Pancreas (tissue), 10 donors: ENCODE measurements around the gene SIX1. TPM values are rescaled to one million over a fixed set of nuclear protein-coding genes. Genes with fewer than 3 reads are reported as not detected.

ENCODE experiments used
- ATAC-seq, 4 donors: fragments of 200-7000 bp; cut with Tn5 transposase; one replicate each; pipeline versions ENCODE4 v1.8.0 to v1.9.1; 2020; ENCODE audit warnings: mild to moderate bottlenecking in 4 of 4, moderate library complexity in 4 of 4
- DNase-seq, 6 donors: peaks; one replicate each; pipeline ENCODE4 v3.0.0-alpha.2; 2020
- FAIRE-seq: peaks from 2 replicates; lab custom pipeline; 2012; peaks lifted over from hg19 to GRCh38; lab: Jason Lieb, UNC
- H3K27ac ChIP-seq, 4 donors: fragments of 200-600 bp; sonication (generic); 1 replicate in 3 of 4; 2 replicates in 1 of 4; pipeline versions ENCODE4 v1.5.0 to v1.8.0; 2020
- H3K27me3 ChIP-seq, 4 donors: fragments of 200-600 bp; one replicate each; pipeline ENCODE4 v1.8.0; 2021
- H3K36me3 ChIP-seq, 3 donors: fragments of 200-600 bp; sonication (generic) in 1 of 3; one replicate each; pipeline versions ENCODE4 v1.5.0 to v1.8.0; 2020 to 2021
- H3K4me1 ChIP-seq, 3 donors: fragments of 200-600 bp; one replicate each; pipeline ENCODE4 v1.8.0; 2021
- H3K4me3 ChIP-seq, 4 donors: fragments of 200-600 bp; sonication (generic) in 2 of 4; one replicate each; pipeline versions ENCODE4 v1.5.0 to v1.8.0; 2020 to 2021
- H3K9me3 ChIP-seq, 4 donors: fragments of 200-600 bp; one replicate each; pipeline ENCODE4 v1.8.0; 2021
- WGBS, 2 donors: extraction: QIAGEN DNeasy Blood & Tissue Kit; methylation state at CpG; one replicate each; pipeline ENCODE4 v1.1.7; 2013; 5-methylcytosine and 5-hydroxymethylcytosine counted together
- intact Hi-C, 3 donors: fragments of 100-400 bp; cut with DNase I; formaldehyde crosslinking; loops; one replicate each; pipeline versions ENCODE4 v1.11.1 to v1.14.2; 2022
- polyA plus RNA-seq, 2 donors: library from polyadenylated mRNA; stranded (reverse); fragments of 200-250 nt; gene quantifications; one replicate each; pipeline ENCODE4 v1.2.3, GENCODE V29; 2013
- total RNA-seq, 6 donors: library from RNA; stranded (reverse); fragmentation: NEBNext Ultra II Directional in 4 of 6; extraction: Animal tissue kit (Norgen Biotek cat#: 25700) in 4 of 6; gene quantifications; one replicate each; pipeline versions ENCODE4 v1.2.1 to v1.2.4, GENCODE V29; 2021 to 2023
- TF ChIP-seq, protein P1 (sequence below), 4 donors: fragments of 200-600 bp; sonication (generic) in 3 of 4; IDR thresholded peaks; one replicate each; pipeline versions ENCODE4 v1.5.0 to v1.8.0; 2021; ENCODE audit warnings: antibody characterized with exemption in 4 of 4
- donor health status: healthy with polysubstance abuse.
- donor health status: DM: no; HTN: no; CAD: no; lungs with moderate emphysema.
- donor health status: DM: no; HTN: no; CAD: no.
- donor health status: control.
- donor health status: control.
- donor health status: Bipolar disorder and iron deficiency.
- donor health status: DM: yes; HTN: yes; CAD: no.
- donor health status: DM: no; HTN: no; CAD: no.
- donor health status: DM: no; HTN: no; CAD: no.
- donor health status: DM: yes; HTN: yes; CAD: no.

SIX1 gene
- total and polyA plus RNA-seq, 8 donors, result 0.06 to 0.09 (median 0.07) TPM; not detected in 4

DNA sequence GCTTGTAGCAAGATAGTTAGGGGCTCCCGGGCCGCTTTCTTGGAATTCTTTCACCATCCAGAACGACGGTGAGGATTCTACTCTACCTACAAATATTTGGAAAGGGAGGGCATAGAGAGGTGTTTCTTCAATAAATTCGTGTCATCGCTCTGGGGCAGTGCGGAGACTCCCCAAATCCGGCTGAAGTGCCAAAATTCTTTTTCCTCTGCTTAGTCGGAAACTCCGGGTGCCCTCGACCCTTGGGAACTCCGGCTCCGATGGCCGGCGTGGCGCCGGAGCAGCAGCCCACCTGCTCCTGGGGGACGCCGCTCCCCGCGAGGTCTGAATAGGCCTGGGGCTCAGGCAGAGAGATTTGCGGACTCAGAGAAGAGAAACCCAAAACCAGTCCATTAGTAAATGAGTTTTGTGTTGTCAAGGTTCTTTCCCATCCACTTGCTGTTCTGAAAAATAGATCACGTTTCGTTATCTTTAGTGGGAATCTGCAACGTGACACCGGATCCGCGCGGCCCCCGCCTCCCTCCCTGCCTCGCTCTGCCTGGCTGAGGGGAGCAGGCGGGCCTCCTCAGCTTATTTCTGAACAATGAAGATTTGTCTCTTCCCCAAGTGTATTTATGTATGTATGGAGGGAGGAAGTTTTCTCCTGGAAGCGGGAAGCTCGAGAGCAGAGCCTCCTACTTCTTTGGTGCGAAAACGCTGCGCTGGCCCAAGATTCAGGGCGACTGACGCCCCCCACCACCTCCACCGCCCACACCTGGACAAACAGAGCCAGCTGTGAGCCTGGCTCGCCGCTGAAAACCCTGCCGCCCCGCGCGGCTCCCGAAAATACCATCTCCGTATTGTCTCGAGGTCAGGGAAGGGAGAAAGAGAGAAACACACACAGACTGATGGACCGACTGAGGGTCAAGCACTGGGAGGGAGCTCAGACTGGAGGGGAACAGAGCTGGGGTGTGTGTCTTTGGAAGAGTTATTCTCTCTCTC lies 3.7 kb upstream of the SIX1 start:
- Histone ChIP-seq H3K27ac (no peak overlapping the region), H3K36me3 (no peaks in the 10 kb centered on the region), H3K9me3 (no peaks in the 10 kb centered on the region), H3K4me3 (no peak overlapping the region), H3K27me3 (peaks cover 13 to 63% (median 19%) of the 10 kb centered on the region in 4 donors), H3K4me1 (peaks cover 4 to 18% (median 11%) of the 10 kb centered on the region in 3 donors)
- TF ChIP-seq, protein P1, sequence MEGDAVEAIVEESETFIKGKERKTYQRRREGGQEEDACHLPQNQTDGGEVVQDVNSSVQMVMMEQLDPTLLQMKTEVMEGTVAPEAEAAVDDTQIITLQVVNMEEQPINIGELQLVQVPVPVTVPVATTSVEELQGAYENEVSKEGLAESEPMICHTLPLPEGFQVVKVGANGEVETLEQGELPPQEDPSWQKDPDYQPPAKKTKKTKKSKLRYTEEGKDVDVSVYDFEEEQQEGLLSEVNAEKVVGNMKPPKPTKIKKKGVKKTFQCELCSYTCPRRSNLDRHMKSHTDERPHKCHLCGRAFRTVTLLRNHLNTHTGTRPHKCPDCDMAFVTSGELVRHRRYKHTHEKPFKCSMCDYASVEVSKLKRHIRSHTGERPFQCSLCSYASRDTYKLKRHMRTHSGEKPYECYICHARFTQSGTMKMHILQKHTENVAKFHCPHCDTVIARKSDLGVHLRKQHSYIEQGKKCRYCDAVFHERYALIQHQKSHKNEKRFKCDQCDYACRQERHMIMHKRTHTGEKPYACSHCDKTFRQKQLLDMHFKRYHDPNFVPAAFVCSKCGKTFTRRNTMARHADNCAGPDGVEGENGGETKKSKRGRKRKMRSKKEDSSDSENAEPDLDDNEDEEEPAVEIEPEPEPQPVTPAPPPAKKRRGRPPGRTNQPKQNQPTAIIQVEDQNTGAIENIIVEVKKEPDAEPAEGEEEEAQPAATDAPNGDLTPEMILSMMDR (IDR thresholded peaks at IDR 0.05), result no peak
- FAIRE-seq (no peak), ATAC-seq (no peak), DNase-seq (peak in 1 of 6 donors; percentile 47)
- intact Hi-C loops, result no loop called here
- WGBS, 2 donors, result 10 to 11% methylated on average over 50 of the region's 50 CpGs

DNA sequence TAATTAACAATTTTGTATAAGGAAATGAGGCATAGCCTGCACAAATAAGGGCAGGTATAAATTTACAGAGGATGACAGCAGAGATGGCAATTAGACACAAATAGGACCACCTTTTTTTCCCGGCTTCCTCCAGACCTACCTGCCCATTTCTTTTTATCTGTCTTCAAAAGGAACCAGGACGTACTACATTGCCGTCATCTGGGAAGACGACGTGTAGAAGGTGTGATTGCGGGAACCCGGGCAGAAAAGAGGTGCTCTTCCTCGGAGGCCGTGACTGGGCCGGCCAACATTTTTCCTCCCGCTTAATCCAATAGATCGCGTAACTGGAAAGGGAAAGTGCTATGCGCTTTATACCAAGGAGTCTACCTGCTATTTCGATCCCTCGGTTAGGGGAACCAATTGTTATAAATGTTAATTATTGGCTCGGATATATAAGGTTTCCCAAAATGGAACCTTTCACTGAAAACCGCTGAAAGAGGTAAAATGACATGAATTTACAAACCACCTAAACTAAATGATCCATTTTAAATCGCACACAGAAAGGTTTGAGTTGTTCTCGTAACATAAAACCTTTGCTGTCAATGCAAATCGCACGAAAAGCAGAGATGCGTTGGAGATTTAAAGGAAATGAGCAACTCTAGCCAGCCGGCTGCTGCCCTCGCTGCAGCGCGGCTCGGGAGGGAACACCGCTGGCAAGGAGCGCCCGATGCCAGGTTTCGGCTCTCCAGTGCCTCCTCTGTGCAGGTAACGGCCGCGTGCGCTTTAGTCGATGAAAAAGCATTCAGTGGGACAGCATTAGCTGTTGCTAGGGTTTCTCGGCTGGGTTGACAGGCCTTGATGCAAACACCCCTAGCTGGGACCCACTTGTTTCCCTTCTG lies 2.8 kb upstream of the SIX1 start:
- DNase-seq (peak in 2 of 6 donors; percentile 52 to 63), FAIRE-seq (no peak), ATAC-seq (no peak)
- no peak overlapping the region for H3K27ac ChIP-seq
- no peak overlapping the region for H3K4me3 ChIP-seq
- TF ChIP-seq, protein P1 (IDR thresholded peaks at IDR 0.05), result no peak
- H3K4me1 ChIP-seq, result peaks cover 4 to 24% (median 11%) of the 10 kb centered on the region in 3 donors
- 9 to 12% methylated on average over 38 of the region's 38 CpGs for WGBS, 2 donors
- H3K36me3 ChIP-seq, result no peaks in the 10 kb centered on the region
- H3K27me3 ChIP-seq, result peaks cover 11 to 69% (median 21%) of the 10 kb centered on the region in 4 donors
- intact Hi-C loops, result no loop called here
- no peaks in the 10 kb centered on the region for H3K9me3 ChIP-seq

DNA sequence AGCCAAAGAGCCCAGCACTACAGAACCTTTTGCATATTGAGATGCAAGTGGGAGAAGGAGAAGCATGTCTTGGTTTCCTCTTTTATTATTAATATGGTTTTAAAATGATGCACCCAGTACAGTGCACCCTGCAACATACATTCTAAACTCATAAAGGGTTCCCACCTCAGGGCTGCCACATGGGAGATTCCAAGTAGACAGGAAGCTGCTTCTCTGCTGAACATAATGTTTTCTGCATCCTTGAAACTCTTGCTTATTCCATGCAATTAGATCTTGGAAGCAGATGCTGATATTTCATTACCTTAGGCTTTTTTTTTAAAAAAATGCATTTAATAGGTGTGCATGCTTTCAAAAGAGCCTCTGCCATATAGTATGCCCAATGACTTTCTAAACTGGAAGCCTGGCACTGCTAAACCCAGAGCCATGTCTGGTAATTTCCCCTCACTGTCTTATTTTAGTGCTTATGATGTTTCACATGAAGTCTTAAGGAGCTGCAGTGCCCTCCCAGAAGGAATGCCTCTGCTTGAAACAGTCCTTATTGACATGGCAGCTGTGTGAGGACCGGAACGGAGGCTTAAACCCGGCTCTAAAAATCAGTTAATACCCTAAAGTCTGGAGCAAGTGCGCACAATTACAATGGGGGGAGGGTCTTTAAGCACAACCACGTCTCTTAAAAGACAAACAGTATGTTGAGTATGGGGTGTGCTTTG lies 2.0 kb upstream of the SIX1 start:
- TF ChIP-seq, protein P1 (IDR thresholded peaks at IDR 0.05), result no peak
- ATAC-seq (no peak), FAIRE-seq (no peak), DNase-seq (no peak)
- intact Hi-C loops, result no loop called here
- H3K36me3 ChIP-seq, result no peaks in the 10 kb centered on the region
- H3K9me3 ChIP-seq, result no peaks in the 10 kb centered on the region
- peaks cover 11 to 77% (median 26%) of the 10 kb centered on the region in 4 donors for H3K27me3 ChIP-seq
- H3K27ac ChIP-seq, result no peak overlapping the region
- WGBS, 2 donors, result 8 to 15% methylated on average over 5 of the region's 5 CpGs
- H3K4me3 ChIP-seq, result no peak overlapping the region
- H3K4me1 ChIP-seq, result peaks cover 4 to 24% (median 11%) of the 10 kb centered on the region in 3 donors

DNA sequence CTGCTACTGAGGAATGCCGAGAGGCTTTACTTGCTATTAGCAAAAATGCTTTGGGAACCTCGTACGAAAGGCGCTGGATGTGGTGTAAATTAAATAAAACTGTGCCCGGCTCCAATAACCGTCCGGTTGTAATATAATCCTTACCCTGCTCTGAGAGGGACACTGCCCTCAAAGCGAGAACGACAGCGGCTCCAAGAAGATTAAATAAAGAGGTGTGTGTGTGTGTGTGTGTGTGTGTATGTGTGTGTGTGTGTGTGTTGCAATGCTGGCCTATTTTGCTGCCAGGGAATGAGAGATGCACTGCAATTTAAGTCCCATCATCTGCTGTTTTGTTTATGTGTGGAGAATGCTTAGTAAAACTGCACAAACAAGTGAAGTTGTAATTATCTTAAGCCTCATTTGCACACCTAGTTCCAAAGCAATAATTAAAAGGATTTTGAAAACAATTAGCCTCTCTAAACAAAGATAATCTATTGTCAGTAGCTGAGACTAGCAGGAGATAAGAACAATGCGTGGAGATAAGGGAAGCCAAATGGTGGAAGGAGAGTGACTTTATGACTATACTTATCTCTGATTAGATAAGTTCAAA lies 1.2 kb upstream of the SIX1 start:
- Histone ChIP-seq H3K27me3 (peaks cover 14 to 84% (median 34%) of the 10 kb centered on the region in 4 donors), H3K27ac (no peak overlapping the region), H3K36me3 (no peaks in the 10 kb centered on the region), H3K4me3 (no peak overlapping the region), H3K9me3 (no peaks in the 10 kb centered on the region), H3K4me1 (peaks cover 4 to 24% (median 11%) of the 10 kb centered on the region in 3 donors)
- ATAC-seq, result no peak
- WGBS, 2 donors, result 8 to 12% methylated on average over 11 of the region's 11 CpGs
- no peak for FAIRE-seq
- TF ChIP-seq, protein P1 (IDR thresholded peaks at IDR 0.05), result no peak
- DNase-seq, result no peak
- intact Hi-C loops, result no loop called here
